HG03025 (cell line): Measurements from ENCODE around the gene TSPOAP1.

Source experiments
- ATAC-seq: cut with Tn5 transposase; IDR thresholded peaks from one replicate; pipeline ENCODE4 v1.9.1; 2021; ENCODE audit warnings: mild to moderate bottlenecking, moderate library complexity; ENCODE audit not compliant: unreplicated experiment, low FRiP score

The TSPOAP1 gene

GRCh38 chr17:58307468-58308172, 21.0 kb downstream of the TSPOAP1 start:
- ATAC-seq: no peak

DNA sequence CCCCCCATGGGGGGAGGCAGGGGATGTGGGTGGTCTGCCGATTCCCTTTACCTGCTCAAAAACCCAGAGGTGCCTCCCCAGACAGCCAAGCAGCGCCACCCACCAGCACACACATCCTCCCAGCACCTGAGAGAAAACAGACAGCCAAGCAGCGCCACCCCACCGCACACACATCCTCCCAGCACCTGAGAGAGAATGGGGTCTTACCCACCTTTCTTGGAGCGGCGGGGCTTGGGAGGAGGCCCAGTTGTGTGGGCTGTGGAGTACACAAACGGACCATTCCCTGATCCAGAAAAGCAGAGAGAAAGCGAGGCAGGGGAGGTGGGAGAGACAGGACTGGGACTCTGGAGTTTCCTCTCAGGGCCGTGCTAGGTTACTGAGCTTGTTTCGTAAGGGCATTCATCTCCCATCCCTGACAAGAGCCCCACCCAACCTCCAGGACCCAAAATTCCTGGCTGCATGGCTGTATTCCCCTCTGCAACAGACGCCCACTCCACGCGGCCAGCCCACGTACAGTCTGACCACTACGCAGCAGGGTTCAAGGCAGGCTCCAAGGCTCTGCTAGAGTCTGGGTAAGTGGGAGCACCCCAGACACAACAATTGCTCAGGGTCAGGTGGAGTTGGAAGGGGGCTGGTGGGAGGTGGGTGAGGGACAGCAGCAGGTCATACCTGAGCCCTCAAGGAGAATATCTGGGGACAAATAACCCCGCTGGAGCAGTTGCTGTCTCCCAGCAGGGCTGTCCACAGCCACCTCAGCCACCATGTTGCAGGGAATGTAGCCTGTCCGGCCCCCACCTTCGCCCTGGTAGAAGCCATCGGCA, 22.3 kb downstream of the TSPOAP1 start:
- no peak for ATAC-seq

- ATAC-seq: no peak
Observed at GRCh38 chr17:58305626-58306025, 23.0 kb downstream of the TSPOAP1 start.

GRCh38 chr17:58304750-58305486, 23.7 kb downstream of the TSPOAP1 start:
- ATAC-seq: no peak

GRCh38 chr17:58303971-58304749, 24.4 kb downstream of the TSPOAP1 start:
- no peak for ATAC-seq

GRCh38 chr17:58302919-58303585, 25.5 kb downstream of the TSPOAP1 start:
- no peak for ATAC-seq

GRCh38 chr17:58302171-58302918, 26.2 kb downstream of the TSPOAP1 start:
- ATAC-seq: no peak

DNA sequence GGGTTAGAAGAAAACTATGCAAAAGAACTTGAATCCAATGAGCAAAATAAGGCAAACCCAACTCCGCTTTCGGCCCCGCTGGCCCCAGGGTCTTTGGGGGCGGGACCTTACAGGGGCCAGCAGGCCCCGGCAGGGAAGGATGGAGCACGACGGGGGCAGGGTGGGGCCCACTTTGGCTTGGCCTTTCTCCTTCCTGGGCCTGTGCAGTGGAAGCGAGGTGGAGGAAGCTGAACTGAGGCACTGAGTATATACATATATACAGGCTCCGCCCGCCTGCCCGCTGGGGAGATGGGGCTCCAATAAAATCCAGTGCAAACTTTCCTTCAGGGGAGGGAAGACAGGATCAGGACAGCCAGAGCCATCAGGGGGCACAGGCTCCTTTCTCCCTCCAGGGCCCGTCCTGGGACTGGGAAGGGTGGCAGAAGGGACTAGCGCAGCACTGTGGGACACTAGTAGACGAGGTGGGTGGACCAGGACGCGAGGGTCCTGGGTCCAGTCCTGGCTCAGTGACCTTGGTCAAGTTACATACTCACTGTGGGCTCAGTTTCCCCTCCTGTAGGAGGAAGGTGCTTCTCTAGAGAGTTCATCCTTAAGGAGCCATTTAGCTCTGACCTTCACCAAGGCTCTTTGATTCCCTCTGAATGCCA, 27.0 kb downstream of the TSPOAP1 start:
- no peak for ATAC-seq

GRCh38 chr17:58300336-58300735, 28.3 kb downstream of the TSPOAP1 start:
- ATAC-seq: no peak

GRCh38 chr17:58294034-58294433, 34.6 kb downstream of the TSPOAP1 start:
- no peak for ATAC-seq

DNA sequence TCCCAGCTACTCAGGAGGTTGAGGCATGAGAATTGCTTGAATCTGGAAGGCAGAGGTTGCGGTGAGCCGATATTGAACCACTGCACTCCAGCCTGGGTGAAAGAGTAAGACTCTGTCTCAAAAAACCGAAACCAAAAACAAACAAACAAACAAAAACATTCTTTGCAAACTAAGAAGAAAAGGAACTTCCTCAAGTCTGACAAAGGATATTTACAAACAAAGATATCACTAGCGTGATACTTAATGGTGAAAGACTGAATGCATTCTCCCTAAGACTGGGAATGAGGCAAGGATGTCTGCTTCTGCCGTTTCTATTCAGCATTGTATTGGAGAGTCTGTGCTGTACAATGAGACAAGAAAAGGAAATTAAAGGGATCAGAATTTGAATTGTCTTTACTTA, 37.3 kb downstream of the TSPOAP1 start:
- no peak for ATAC-seq

DNA sequence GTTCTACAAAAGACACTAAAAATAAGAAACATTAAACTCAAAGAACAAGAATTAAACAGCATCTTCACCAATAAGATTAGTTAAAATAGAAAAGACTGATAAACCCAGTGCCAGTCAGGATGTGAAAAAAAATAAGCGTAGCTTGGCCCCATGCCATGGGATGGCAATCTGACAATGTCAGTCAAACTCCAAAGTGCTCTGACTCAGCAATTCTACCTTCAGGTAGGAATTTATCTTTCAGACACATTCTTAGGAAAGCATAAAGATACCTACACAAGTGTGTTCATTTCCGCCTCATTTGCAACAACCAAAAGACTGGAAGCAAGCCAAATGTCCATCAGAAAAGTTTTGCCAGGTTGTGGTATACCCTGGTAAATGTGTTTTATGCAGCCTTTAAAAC, 38.7 kb downstream of the TSPOAP1 start:
- ATAC-seq: no peak

DNA sequence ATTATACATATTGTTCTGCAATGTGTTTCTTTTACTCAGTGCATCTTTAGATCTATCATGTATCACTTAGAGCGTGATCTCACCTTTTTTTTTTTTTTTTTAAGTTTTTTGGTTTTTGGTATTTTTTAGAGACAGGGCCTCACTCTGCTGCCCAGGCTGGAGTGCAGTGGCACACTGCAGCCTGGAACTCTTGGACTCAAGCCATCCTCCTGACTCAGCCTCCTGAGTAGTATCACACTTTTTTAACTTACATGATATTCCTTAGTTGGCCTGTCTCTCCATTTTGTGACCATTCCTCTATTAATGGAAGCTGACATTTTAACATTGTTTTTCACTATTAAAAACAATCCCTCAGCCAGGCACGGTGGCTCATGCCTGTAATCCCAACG, 43.2 kb downstream of the TSPOAP1 start:
- no peak for ATAC-seq

- ATAC-seq: no peak
Observed at GRCh38 chr17:58284613-58285421, 43.8 kb downstream of the TSPOAP1 start.

DNA sequence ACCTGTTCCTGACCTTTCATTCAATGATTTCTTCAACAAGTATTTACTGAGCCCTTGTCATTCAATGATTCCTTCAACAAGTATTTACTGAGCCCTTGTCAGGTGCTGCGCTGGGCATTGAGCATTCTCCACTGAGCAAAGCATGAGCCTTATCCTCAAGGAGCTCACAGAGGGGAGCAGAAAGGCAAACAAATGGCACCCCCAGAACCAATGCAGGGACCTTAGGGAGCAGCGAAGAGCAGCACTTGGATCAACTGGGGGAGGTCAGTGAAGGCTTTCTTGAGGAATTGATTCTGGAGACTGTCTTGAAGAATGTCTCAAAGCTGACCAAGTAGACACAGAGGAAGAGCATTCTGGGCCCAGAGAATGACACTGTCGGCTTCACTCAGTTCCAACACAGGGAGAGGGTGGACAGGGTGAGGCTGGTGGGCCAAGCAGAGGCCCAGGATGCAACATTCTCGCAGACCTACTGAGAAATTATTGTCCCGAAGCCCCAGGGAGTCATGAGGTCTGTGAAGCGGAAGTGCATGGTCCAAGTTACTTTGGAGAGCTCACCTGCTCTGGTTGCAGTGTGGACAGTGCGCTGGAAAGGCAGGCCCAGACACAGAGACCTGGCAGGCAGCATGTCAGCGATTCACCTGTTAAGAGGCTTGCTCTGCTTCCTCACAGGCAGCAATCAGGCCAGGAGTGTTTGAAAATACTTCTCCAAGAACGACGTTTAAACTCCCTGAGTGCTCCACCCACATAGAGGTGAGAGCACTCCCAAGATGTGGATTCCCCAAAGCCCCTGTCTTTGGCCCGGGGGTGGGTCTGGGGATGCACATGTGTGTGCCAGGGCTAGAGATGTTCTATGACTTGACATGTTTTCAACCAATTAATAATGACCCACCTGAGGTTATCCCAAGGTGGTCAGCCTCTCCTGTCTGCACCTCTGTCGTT, 44.7 kb downstream of the TSPOAP1 start:
- ATAC-seq: no peak

- no peak for ATAC-seq
Observed at GRCh38 chr17:58282442-58282841, 46.2 kb downstream of the TSPOAP1 start.

- ATAC-seq: no peak
Observed at GRCh38 chr17:58281511-58282011, 47.0 kb downstream of the TSPOAP1 start.
